CD4-positive, alpha-beta T cell treated with Interferon alpha-2 for 1 hour (primary cell): Measurements from ENCODE around the gene CREB3L2.

Experiments used
- DNase-seq, 2 donors: peaks; one replicate each; pipeline ENCODE4 v3.0.0-alpha.2; 2020 to 2022

The CREB3L2 gene

DNA sequence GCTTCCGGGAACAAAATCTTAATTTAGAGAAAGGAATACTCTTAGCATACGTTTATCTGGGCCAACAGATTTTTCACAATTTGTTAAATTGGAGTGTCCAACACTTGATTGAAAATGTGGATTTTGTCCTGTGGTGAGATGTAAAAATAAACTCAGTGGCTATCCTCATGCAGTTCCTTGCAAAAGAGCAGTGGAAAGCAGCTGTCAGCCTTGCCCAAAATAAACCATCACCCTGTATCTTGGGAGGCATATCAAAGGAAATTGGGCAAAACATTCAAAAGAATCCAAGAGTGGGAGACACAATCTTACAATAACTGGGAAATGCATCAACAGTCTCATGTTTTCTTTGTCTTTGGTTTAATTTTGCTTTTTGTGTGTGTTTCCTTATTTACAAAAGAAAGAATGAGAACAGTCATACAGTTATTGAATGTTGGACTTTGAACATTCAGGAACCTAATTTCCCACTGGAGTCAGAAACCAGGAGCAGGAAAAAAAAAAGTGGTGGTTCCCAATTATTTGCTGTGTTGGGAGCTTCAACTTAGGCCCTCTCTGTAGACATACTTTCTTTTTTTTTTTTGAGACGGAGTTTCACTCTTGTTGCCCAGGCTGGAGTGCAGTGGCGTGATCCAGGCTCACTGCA lies 110.8 kb downstream of the CREB3L2 start:
- no peak for DNase-seq

DNA sequence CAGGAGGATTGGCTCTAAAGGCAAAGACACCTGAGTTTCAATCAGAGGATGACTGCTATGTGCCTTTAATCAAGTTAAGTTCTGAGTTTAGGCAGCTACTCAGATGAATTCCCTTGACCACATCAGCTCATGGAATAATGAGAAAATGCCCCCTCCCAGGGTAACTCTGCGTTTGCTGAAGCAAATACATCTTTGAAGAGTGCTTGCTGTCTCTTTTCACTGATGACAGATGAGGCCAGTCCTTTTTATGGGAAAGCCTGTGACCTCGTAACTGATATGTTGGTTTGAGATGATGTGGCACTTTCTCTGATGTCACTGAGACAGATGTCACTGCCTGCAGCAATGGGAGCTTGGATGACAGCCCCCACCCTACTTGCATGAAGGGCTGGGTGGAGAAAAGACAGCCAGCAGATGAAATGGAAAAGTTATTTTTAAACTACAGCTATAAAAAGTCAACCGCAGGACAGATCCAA lies 111.4 kb downstream of the CREB3L2 start:
- DNase-seq: no peak

DNA sequence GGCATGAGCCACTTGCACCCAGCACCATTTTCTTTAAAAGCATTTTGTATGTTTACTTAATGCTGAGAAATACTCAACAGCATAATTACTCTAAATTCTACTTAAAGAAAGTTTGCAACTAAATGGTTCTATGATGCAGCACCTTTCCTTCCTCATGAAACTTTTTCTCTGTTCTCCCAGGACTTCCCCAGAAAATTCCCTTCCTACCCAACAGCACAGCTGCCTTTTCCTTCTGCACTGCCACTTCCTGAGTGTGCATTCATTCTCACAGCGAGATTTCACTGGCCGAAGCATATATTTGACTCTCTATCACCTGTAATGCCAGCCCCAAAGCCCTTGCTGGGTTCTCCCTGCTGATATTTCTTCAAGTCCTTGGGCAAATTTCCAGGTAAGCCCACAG lies 113.6 kb downstream of the CREB3L2 start:
- no peak for DNase-seq

DNA sequence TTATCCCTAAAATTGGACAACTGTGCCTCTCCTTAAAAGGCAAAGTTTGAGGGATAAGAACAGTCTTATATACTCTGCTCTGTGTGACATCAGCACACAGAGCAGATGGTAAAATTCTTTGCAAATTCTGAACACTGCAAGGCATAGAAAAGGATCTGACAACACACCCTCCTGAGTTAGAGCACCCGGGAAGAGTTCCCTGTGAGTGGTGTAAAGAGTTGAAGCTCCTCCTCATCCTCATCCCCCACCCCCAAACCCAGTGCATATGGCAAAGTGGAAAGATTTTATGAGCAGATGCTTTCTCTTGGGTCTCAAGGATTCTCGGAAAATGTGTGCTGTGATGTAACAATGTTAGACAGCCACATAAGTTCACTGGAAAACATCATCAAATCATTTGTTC lies 115.1 kb downstream of the CREB3L2 start:
- no peak for DNase-seq

DNA sequence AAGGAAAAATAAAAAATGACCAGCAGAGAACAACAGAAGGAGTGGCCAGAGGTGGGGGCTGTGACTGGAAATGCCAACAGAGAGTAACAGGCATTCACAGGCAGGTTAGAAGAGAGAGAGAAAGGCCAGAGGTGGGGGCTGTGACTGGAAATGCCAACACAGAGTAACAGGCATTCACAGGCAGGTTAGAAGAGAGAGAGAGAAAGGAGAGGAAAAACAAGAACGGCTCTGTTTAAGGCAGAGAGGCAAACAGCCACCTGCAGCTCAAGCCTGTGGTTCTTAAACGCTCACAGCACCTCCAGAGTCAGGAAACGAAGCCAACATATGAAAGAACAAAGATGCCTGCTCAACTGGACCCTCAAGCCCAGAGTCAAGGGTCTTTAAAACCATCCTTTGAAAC lies 115.6 kb downstream of the CREB3L2 start:
- no peak for DNase-seq

DNA sequence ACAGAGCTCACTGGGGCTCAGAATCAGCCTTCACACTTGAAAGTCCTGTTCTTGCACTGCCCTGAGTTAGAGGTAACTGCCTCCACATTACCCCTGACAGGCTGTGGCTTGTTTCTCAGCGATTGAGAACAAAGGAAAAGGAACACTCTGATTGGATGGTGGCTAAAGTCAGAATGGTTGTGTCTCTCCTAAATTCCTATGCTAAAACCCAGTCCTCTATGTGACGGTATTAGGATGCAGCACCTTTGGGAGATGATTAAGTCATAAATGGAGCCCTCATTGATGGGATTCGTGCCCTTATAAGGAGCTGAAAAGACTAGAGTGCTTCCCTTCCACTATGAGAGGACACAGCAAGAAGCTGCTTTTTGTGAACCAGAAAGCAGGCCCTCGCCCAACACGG lies 116.2 kb downstream of the CREB3L2 start:
- DNase-seq: no peak

DNA sequence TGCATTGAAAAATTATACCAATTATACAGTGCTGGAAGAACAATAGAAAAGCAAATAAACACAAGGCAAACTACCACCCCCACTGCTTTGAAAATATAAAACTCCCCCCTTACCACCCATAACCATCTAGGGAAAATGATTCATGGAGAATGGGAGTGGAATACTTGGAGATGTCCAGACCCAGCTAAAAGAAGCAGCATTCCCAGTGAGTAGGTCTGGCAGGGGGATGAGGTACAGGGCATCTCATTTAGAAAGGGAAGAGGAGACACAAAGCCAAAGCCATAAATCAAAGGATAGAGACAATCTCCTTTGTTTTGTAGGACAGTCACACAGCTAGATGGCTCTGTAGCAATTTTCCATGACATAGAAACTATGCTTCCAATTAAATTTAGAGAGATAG lies 119.1 kb downstream of the CREB3L2 start:
- no peak for DNase-seq

DNA sequence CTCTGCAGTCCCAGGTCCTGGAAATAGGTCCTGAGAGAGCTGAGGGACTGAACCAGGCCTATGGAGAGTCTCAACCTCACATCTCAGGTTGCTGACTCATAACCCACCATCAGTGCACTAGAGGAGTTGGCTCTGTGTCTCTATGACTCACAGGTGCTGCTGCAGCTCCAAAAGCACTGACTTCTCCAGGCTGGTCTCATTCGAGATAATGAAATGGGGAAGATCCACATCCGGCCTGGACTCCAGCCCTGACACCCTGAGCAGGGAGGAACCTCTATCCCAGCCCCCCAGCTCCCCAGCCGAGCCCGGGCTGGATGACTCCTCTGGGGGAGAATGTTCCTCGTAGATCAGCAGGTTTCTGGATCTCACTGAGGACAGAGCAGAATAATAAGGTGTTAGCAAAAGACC lies 119.6 kb downstream of the CREB3L2 start:
- no peak for DNase-seq

DNA sequence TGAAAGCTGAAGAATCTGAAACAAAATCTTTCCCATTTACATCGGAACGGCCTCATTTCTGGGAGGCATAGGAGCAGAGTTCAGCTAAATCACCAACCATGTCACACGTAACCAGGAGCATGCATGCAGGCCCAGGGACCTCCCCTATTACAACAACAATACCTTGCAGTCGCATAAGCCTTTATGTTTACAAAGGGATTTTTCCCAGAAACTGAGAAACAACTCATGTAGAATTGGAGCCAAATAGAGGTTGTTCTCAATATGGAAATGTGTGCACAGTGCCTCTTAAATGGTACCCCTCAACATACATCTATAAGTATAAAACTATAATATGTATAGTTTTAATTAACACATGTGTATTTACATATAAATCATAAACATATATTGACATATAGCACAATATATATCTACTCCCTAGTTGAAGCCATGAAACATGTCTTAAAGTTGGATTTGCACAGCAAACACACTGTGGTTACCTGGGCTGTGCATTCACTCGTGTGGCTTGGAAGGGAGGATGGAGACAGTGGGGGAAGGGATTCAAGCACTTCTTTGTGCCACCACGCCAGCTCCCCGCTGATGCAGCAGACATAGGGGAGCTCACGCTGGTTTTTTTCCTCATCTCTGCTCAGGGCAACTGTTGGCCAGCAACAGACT lies 120.2 kb downstream of the CREB3L2 start:
- no peak for DNase-seq

DNA sequence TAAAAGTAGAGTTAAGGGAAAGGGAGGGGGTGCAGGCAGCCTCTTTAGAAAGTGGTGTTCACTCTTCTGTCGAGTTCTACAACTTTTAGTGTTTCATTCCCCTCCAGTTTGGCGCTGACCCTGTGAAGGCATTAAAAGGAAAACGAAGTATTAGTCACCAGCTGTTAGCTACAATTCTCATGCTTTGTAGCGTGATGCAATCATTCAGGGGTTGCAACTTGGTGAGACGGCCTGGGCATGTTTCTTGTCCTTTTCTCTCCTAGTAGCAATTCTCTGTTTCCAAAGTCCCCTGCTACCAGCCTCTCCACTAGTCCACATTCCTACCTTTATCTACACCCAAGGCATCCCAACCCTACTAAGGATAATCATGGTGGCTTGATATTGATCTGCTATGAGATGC lies 121.5 kb downstream of the CREB3L2 start:
- DNase-seq: no peak

DNA sequence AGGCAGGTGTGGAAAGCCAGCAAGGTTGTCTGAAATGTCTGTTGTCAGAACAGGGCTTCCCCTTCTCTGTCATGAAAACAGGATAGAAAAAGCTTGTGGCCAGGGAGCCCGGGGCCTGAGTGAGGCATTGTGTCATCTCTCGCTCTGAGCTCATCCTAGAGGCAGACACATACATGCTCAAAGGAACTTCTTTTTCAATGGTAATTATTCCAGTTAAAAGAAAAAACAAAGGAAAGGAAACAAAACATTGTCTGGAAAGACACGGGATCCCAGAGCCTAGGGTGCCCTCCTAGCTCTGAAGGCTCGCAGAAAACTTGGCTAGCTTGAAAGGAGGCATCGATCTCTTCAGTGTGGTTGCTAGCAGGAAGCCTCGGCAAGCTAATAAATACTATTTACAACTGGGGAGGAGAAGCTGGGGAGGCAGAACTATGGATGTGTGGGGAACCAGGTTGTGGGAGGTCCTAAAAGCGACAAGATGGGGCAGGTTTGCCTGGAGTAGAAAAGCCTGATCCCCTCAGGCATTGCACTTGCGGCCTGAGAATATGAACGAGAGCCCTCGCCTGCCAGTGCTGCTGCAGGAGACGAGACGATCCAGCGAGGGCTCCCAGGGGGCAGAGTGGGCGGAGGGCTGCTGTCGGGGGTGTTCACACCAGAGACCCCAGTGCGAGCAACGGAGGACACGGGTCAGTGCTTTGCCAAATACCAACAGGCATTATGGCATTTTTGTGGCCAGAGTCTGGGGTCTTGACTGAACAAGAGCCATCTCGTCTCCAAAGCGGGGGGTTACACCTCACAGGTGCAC lies 122.3 kb downstream of the CREB3L2 start:
- DNase-seq: no peak

DNA sequence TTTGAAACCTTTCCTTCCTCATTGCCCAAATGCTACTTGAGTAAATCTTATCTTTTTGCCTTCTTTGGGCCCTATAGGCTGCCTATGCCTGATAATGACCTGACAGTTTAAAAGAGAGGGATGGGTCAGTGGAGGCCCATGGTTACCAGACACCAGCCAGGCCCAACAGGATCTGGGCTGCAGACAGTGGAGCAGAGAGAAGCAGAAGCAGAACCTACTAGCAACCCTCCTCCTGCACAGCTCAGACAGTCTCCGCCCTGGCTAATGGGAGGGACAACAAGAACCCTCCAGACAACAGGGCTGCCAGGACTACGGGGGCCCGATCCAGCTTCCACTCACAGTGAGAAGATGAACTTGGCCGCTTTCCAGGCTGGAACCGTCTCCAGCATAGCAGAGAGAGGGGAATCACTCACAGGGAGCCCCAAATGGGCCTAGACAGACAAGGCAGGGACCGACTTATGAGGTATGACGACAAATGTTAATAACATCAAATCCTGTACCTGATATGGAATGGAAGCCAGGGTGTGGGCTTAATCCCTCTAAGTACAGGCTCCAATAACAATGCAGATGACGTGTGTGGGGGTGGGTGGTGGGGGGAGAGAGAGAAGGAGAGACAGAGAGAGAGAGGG lies 123.4 kb downstream of the CREB3L2 start:
- no peak for DNase-seq

DNA sequence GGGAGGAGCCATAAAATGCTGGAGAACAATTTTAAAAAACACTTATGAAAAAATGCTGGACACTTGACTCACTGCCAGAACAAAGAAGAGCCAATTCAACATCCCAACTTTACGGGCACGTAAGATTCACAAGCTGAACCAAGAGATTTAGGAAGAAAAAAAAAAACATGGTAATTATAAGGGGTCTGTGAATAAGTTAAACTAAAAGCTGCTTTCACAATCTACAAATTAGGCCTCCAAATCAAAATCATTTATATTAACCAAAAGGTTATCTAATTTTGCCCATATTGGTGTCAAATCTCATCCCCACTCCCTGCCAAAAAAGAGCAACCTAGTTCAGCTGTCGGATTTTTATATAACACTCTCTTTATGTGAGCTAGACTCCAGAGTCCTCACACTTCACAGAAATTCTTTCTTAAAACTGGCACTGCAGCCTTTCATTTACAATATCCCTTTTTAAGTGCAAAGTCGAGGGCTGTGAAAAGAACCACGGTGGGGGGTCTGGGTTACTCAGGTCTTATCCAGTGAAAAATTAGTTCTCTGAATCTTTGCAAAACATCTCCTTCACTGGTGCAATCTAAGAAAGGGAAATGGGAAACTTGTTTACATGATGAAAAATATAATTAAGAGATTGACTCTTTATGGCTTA lies 124.7 kb downstream of the CREB3L2 start:
- no peak for DNase-seq

DNA sequence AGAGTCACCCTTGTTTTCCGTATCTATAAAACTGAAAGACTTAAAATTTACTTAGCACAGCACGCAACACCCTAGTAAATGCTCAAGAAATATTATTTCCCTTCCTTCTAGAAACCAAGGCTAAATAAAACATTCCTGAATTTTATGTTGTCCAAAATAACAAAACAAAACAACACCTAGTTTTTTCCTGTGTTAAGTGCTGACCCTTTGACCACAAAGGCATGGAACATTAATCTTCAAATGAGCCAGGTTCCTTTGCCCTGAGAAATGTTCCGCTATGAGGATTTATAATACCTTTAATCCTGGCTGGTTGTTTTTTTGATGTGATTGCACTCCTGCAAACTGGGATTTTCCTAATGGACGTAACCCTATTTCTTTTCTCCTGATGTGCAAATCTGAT lies 126.1 kb downstream of the CREB3L2 start:
- no peak for DNase-seq

DNA sequence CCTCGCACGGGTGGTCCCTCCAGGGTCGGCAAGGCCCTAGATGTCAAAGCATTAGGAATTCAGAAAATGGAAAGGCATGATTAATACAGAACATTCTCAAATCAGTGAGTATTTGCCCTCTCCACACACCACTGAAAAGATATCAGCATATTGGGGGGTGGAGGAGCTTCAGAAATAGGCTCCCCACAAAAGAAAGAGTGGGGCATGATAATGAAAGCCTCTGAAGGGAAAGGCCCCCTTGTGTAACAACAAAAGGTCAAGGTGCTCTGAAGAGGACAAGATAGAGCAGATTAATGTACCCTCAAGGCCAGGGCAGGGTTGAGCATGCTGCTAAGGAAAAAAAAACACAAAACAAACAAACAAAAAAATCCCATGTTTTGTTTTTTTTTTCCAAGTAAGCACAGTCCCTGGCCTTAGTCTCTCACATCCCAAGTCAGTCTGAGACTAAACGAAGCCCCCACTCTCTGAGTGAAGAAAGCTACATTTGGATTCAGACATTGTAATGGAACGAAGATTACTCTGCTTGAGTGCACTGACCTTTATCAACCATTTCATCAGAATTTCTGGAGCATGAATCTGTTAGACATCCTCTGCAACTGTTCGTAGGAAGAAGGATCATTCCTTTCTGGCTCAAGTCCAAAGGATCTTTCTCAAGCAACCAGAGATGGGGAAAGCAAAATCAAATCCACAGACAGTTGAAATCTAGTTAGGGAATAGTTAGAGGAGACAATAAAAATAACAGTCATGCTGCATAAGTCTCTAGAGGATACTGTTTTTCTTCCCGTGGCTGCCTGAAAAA lies 127.7 kb downstream of the CREB3L2 start:
- DNase-seq: no peak

DNA sequence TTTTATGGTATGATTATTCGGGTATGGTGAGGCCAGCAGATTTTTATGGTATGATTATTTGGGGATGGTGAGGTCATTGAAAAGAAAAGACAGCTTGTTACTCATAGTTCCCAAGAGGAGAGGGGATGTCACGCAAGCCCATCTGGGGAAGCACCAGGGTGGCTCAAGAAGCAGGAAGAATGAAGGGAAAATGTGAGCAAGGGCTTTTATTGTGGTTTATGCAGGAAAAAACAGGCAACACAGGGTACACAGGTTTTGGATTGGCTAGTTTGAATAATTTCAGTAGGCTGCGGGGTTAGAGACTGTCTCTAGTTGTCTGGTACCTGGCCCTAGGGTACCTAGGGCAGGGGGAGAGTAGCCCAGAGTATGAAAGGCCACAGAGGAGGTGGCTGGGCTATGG lies 128.4 kb downstream of the CREB3L2 start:
- no peak for DNase-seq

DNA sequence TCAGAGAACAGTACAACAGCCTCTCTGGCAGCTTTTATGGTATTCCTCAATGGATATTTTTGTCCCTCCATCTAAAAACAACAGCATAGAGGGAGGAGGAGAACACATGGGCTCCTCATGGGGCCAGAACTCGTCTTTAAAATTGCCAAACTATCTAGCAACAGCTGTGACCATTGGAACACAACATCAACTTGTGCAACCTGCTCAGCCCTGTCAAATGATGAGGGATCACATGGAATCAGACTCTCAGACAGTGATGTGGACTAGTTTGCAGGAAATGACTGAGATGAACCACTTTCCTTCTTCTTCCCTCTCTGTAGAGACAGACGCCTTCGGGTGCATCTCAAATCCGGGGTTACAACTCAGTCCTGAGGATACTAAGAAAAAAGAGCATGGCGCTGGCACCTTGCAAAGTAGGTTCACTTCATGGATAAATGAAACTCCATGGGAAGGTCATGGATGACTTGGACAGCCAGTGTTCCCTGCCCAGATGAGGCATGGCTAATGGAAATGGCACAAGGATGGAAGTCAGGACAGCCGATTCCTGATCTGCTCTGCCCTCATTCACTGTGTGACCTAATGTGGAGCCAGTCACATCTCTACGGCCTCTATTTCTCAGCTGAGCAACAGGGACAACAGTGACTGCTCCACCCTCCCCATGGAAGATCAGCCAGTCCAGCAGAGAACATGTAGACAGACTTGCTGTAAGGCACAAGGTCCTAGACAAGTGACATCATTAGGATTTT lies 130.5 kb downstream of the CREB3L2 start:
- no peak for DNase-seq

DNA sequence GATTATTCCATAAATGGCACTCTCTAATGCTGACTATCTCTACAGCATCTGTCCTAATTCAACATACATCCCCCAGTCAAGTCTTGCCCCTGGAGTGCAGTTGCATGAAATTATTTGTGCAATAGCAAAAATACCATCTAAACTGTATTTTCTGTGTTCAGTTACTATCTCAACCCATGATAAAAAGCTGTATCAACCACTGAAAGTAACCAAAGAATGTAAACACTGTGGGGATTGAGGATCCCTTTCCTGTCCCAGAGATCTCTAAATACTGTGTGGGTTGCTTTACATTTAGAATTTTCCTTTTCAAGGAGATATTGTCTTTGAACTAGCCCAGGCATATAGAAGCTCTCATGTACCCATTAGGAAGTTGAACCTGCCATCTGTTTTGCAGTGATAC lies 131.2 kb downstream of the CREB3L2 start:
- no peak for DNase-seq

DNA sequence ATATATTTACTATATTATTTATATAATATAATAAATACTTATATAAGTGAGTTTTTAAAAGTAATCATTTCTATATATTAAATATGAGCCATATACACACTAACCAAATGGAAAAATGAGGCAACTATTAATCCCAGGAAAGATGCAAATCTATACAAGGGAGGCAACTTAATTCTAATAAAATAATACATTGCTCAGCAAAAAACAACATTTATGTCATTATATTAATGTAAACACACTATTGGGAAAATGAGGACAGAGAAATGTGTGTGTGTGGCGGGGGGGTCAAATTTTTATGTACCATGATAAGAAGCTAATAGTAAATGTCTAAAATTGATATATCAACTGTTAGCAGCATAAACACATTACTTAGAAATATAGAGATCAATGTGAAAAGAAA lies 131.8 kb downstream of the CREB3L2 start:
- DNase-seq: no peak

DNA sequence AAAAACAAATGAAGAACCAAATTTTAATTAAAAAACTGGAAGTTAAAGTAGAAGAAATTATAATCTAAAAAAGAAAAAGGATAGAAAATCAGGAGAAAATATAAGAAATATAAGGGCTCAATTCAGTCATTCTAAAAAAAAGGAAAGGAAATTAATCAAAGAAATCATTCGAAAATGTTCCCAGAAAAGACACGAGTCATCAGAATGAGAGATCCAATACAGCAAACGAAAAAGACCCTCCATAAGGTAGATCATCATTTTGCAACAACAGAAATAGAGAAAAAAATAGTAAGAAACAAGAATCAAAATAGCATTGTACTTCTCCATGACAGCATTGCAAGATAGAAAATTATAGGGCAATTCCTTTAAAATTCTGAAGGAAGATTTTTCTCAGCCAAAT lies 132.6 kb downstream of the CREB3L2 start:
- DNase-seq: no peak

DNA sequence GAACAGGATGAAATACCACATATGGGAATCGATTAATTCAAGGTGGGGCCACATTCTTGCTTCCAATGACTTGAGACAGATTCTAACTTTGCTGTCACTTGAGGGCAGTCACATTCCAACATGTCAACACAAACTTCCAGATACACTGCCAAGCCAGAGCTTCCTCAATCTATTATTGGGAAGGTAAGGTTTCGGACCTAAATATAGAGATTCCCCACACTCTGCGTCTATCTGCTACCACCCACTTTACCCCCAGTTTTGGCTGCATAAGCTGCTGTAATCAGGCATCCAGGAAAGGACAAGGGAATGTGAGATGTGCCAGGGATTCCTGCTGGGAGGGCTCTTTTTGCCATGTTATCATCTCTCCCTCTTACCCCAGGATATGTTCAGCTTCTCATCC lies 134.6 kb downstream of the CREB3L2 start:
- DNase-seq: no peak

DNA sequence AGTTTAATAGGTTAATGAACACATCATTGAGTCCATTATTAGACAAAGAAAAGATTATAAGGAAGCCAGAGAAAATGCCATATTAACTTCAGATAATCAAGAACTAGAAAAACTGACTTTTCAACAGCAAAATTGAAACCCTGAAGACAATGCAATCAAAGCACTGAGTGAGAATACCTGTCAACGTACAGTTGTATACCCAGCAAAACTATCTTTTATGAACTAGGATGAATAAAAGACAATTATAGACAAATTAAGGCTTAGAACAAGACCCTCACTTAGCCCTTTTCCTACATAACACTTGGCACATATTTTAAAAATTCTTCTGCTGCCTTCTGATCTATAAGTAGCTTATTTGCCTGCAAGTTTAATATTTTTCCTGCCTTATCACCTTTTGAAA lies 136.1 kb downstream of the CREB3L2 start:
- no peak for DNase-seq
